HFFc6 (cell line): ENCODE data around the gene ZNF23. TPM values are rescaled to one million over a fixed set of nuclear protein-coding genes. Genes with fewer than 3 reads are reported as not detected.

Experiments
- DNase-seq: peaks from one replicate; pipeline ENCODE4 v3.0.0-alpha.2; 2018
- H3K27ac Mint-ChIP-seq: 2 replicates; pipeline ENCODE4 v1.8.0; 2020; ENCODE audit warnings: mild to moderate bottlenecking, mixed read lengths
- H3K27me3 Mint-ChIP-seq: 2 replicates; pipeline ENCODE4 v1.8.0; 2021; ENCODE audit warnings: mild to moderate bottlenecking, moderate library complexity, mixed read lengths; ENCODE audit not compliant: insufficient read depth
- H3K36me3 Mint-ChIP-seq: 2 replicates; pipeline ENCODE4 v1.8.0; 2021; ENCODE audit warnings: low read depth, mixed read lengths
- H3K4me1 Mint-ChIP-seq: 2 replicates; pipeline ENCODE4 v1.8.0; 2020; ENCODE audit warnings: low read depth, mixed read lengths
- H3K4me3 Mint-ChIP-seq: 2 replicates; pipeline ENCODE4 v1.8.0; 2020; ENCODE audit warnings: mild to moderate bottlenecking, moderate library complexity, mixed read lengths
- H3K9me3 Mint-ChIP-seq: 2 replicates; pipeline ENCODE4 v1.8.0; 2020; ENCODE audit warnings: mild to moderate bottlenecking, mixed read lengths
- total RNA-seq, 6 experiments: library from RNA; stranded (reverse); fragmentation: NEBNext Ultra II Directional; extraction: Animal tissue kit (Norgen Biotek cat#: 25700); gene quantifications; 2 replicates in 1 of 6; 3 replicates in 5 of 6; pipeline ENCODE4 v1.2.3, GENCODE V29; 2021
- TF ChIP-seq, protein P1 (sequence below): fragments of 200-600 bp; sonication (generic); IDR thresholded peaks from 2 replicates; pipeline ENCODE4 v1.5.0; 2021; ENCODE audit warnings: antibody characterized with exemption, mild to moderate bottlenecking

ZNF23 gene
- total RNA-seq, 6 experiments from 2014 or later: 12.8 to 16.3 (median 14.5) TPM

- Mint-ChIP-seq H3K4me3 (no peak overlapping the region), H3K36me3 (no peaks in the 10 kb centered on the region), H3K4me1 (peaks cover 9% of the 10 kb centered on the region), H3K27ac (no peak overlapping the region), H3K27me3 (peaks cover 46% of the 10 kb centered on the region), H3K9me3 (no peaks in the 10 kb centered on the region)
- no peak for DNase-seq
- TF ChIP-seq, protein P1, sequence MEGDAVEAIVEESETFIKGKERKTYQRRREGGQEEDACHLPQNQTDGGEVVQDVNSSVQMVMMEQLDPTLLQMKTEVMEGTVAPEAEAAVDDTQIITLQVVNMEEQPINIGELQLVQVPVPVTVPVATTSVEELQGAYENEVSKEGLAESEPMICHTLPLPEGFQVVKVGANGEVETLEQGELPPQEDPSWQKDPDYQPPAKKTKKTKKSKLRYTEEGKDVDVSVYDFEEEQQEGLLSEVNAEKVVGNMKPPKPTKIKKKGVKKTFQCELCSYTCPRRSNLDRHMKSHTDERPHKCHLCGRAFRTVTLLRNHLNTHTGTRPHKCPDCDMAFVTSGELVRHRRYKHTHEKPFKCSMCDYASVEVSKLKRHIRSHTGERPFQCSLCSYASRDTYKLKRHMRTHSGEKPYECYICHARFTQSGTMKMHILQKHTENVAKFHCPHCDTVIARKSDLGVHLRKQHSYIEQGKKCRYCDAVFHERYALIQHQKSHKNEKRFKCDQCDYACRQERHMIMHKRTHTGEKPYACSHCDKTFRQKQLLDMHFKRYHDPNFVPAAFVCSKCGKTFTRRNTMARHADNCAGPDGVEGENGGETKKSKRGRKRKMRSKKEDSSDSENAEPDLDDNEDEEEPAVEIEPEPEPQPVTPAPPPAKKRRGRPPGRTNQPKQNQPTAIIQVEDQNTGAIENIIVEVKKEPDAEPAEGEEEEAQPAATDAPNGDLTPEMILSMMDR: no peak
These were observed 38.2 kb downstream of the ZNF23 start for GRCh38 chr16:71423865-71424264.

DNA sequence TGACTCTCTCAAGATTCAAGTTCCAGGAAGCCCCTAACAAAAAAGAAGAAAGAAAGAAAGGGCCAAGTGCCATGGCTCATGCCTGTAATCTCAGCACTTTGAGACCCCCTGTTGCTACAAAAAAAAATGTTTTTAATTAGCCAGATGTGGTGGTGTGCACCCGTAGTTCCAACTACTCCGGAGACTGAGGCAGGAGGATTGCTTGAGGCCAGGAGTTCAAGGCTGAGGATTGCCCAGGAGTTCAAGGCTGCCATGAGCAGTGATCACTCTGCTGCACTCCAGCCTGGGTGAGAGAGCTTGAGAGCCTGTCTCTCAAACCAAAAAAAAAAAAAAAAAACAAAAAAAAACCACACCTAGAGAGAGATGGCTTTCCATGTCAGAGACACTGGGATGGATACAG lies 39.0 kb downstream of the ZNF23 start:
- DNase-seq: no peak
- Mint-ChIP-seq H3K36me3 (no peaks in the 10 kb centered on the region), H3K27me3 (peaks cover 46% of the 10 kb centered on the region), H3K9me3 (no peaks in the 10 kb centered on the region), H3K27ac (no peak overlapping the region), H3K4me1 (peaks cover under 1% of the 10 kb centered on the region), H3K4me3 (no peak overlapping the region)
- TF ChIP-seq, protein P1: no peak

- Mint-ChIP-seq H3K27ac (no peak overlapping the region), H3K4me1 (no peaks in the 10 kb centered on the region), H3K27me3 (peaks cover 46% of the 10 kb centered on the region), H3K4me3 (no peak overlapping the region), H3K36me3 (no peaks in the 10 kb centered on the region), H3K9me3 (no peaks in the 10 kb centered on the region)
- DNase-seq: no peak
- TF ChIP-seq, protein P1: peak; percentile 70
These were observed 40.1 kb downstream of the ZNF23 start for GRCh38 chr16:71421911-71422310.

GRCh38 chr16:71414038-71414437 lies 48.0 kb downstream of the ZNF23 start:
- DNase-seq: no peak
- H3K36me3 Mint-ChIP-seq: no peaks in the 10 kb centered on the region
- TF ChIP-seq, protein P1: no peak
- no peak overlapping the region for H3K27ac Mint-ChIP-seq
- H3K4me3 Mint-ChIP-seq: no peak overlapping the region
- peaks cover 19% of the 10 kb centered on the region for H3K27me3 Mint-ChIP-seq
- 0 out of 2 replicates have a peak, but pooled peaks cover 5% of the 10 kb centered on the region for H3K4me1 Mint-ChIP-seq
- H3K9me3 Mint-ChIP-seq: no peaks in the 10 kb centered on the region

GRCh38 chr16:71413341-71413740 lies 48.7 kb downstream of the ZNF23 start:
- no peak for DNase-seq
- H3K4me3 Mint-ChIP-seq: no peak overlapping the region
- TF ChIP-seq, protein P1: no peak
- 0 out of 2 replicates have a peak, but pooled peaks cover 5% of the 10 kb centered on the region for H3K4me1 Mint-ChIP-seq
- no peak overlapping the region for H3K27ac Mint-ChIP-seq
- H3K27me3 Mint-ChIP-seq: peaks cover 22% of the 10 kb centered on the region
- H3K36me3 Mint-ChIP-seq: no peaks in the 10 kb centered on the region
- no peaks in the 10 kb centered on the region for H3K9me3 Mint-ChIP-seq
